Limb (tissue), 2 donors: ENCODE results near the gene PSME3IP1.

Experiments used
- DNase-seq, 2 donors: peaks; one replicate each; pipeline ENCODE4 v3.0.0-alpha.2; 2016; ENCODE audit errors: extremely low spot score in 2 of 2

PSME3IP1 gene

DNA sequence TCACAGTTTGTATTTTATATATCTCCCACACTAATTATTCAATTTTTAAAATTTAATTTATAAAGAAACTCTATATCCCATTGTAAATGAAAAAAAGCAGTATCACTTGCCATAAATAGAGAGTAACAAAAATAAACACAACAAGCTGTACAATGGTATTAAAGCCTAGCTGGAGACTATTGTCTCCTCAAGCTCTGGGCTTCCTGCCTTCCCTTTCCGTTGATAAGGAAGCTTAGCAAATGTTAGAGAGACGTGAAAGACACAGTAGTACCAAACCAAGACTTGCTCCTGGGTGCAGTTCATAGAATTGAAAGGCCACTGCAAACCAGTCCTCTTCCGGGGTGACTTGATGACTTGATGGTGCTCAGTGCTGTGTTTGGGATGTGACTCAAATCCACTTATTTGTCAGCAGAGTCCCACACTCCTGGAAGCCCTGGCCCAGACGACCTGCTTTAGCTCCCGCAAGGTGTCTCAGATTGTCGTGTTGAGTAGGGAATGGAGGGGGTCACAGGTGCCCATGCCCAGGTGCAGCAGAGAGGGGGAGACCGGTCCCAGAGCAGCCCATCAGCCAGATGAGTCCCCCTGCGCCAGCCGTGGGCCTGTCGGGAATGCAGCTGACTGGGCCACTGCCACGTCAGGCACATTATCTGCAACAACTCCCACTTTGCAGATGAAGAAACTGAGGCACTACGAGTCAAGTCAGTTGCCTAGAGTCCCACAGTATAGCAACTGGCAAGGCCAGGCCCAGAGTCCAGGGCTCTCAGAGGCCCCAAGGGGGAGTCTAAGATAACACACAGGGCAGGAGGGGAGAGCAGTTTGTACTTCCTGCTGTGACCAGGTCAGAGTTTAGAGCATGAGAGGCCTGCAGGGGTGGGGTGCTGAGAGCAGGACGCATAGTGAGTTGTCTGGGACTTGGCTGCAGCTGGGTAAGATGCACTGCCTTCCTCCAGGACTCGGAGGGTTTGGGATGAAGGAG lies 40.5 kb downstream of the PSME3IP1 start:
- no peak for DNase-seq

DNA sequence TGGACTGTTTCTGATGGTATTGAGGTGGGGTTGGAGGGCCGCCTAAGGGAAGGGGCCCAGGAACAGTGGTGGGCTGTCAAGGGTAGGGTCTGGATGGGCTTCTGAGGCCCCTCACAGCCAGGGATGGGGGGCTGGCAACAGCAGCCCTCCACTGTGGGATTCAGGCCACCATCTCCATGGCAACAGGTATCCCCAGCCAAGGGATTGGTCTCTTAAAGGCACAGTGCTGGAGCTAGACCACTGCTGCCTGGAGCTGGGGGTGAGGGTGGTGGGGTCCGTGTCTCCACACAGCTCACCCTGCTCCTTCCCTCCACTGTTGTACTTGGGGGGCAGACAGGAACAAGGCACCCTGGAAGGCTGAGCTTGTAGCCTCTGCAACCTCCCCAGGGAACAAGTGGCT lies 41.8 kb downstream of the PSME3IP1 start:
- DNase-seq: no peak

DNA sequence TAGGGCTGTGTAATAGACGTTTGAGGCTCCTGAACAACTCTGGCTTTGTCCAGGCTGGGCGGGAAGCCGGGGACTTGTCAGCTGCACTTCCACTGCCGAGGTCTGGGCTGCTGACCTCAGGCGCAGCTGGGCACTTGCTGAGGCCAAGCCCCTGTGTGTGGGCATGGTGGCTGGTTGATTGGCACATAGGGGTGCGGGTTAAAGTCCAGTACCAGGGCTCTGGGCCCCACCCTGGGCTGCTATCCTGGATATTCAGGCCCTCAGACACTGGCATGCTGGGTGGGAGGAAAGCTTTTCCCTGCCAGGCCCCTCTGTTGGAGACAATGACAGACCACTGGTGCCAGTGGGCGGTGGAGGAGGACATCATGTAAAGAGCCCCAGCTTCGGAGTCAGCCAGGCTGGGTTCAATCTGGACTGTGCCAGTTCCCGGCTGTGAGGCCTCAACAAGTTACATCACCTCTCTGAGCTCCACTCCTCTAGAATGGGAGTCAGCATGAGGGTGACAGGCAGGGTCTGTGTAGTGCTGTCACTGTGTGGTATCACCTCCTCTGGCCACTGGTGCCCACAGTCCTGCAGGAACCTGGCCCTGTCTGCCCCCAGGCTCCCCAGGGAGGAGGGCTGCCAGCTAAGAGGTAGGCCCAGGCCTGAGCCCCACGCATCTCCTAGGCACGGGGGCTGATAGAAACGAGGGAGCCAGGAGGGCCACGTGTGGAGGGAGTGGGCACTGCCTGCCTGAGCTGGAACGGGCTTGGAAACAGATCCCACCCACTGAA lies 42.5 kb downstream of the PSME3IP1 start:
- DNase-seq: no peak

DNA sequence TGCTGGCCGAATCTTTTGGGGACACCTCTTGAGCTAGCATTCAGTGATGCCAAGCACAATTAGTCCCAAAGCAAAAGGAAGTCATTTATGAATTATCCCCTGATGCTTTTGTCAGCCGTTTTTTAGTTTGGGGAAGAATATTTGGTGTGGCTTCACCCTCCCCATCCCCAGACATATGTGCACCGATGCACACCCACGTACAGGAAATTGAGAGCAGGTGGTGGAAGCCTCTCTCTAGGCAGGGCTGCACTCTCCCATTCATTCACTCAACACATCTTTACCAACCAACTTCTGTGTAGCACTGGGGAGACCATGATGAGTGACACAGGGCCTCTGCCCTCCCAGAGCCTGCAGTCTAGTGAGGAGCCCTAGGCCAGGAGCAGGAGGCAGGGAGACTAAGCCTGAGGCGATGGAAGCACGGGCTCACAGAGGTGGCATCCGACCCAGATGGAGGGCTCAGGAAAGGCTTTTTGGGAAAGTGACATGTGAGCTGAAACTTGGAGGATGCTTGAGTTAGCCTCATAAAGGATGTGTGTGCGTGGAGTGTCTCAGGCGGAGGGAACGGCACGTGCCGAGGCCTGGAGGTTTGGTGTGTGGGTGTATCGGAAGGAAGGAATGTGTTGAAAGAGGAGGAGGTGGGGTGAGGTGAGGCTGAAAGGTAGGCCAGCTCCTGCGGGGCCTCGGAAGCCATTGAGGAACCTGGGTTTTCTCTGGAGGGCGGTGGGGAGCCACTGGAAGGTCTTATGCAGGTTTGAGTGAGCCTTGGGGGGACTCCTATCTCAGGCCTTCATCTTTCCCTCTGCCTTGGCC lies 43.8 kb downstream of the PSME3IP1 start:
- DNase-seq: no peak

DNA sequence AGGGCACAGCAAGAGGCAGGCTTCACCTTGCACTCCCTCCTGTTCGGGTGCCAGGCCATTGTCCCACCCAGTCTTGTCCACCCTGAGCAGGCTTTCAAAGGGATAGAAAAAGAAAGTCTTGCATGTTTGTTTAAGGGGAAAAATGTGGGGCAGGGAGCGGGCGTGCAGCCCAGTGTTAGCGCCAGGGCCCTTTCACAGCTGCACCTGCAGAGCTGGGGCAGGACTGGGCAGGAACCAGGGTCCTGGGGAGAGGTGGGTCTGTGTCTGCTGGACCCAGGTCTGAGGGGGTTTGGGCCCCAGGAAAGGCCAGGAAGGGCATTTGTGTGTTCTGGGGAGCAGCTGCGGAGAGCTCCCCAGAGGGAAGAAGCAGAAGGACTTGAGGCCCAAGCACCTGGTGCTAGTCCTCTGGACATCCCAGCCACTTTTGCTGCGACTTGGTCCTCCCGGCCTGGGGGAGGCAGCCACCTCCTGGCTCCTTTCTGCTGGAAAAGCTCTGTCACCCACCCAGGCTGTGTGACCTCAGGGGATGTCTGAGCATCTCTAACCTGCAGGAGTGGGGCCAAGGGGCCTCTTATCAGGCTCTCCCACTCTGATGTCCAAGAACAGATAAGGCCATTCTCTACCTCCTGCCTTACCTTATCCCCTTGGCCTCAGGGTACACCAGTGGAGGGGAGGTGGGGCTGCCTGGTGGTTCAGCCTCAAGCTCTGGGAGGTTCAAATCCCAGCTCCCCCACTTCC lies 44.7 kb downstream of the PSME3IP1 start:
- DNase-seq: no peak

DNA sequence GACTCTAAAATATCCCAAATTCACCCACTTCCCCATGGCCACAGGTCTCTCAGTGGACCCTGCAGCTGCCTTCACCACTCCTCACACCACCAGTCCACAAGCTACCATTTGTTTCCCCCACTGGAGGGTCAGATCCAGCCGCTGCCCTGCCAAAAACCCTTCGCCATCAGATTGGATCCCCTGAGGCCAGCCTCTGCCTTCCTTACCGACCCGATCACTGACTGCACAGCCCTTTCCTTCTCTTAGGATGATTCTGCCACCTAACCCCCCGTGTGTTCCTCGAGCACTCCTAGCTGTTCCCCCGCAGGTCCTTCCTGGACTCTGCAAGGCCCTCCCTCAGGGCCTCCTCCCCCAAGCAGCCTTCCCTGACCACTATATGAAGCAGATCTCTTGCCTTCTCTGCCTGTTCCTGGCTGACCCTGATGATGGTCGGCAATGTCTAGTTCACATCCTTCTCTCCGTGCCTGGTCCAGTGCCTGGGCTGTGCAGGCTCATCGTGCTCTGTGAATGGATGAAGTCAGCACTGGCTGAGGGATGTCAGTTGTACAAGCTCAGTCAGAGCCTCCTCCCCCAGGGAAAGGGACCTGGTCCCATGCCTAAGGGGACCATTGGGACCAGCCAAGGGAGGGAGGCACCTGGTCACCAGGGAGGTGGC lies 47.4 kb downstream of the PSME3IP1 start:
- DNase-seq: no peak

DNA sequence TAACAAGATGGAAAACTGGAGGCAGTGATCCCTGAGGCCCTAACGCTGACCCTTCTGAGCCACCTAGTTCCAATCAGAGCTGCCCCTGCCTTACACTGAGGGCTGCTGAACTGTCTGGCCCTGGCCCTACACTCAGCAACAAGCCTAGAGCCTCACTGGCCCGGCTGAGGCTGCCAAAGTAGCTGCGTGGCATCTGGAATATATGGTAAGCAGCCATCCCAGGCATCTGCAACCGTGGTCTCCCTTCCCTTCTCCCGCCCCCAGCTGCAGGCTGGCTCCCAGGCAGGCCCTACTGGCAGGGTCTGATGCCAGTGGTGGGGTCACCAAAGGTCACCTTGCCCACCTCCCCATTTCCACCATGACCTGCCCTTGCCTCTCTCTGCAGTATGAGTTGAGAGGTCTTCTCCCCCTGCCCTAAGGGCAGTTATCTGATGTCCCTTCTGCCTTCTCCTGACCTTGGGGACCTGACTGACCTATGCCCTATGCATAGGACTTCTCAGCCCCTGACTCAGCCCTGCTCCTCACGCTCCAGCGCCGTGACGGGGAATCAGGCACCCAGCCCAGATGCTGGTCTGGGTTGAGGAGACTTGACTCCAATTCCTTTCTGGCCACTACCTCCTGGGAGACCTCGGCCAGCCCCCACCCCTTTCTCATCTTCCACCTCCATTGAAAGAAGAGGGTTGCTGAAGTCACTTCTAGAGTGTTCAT lies 48.1 kb downstream of the PSME3IP1 start:
- no peak for DNase-seq

DNA sequence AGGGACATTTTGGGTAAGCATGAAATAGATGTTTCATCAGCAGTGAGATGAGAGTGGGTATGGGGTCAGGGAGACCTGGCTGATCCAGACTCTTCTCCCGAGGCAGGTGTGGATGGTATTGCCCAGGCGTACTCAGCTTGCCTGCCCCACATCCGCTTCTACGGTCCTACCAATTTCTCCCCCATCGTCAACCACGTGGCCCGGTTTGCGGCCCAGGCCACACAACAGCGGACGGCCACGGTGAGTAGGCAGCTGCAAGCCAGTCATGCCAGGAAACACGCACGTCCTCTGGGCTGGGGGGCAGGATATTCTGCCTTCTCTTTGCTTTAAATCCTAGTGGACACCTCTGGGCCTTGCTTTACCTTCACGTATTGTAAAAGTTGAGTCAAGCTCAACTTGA lies 48.8 kb downstream of the PSME3IP1 start:
- no peak for DNase-seq

DNA sequence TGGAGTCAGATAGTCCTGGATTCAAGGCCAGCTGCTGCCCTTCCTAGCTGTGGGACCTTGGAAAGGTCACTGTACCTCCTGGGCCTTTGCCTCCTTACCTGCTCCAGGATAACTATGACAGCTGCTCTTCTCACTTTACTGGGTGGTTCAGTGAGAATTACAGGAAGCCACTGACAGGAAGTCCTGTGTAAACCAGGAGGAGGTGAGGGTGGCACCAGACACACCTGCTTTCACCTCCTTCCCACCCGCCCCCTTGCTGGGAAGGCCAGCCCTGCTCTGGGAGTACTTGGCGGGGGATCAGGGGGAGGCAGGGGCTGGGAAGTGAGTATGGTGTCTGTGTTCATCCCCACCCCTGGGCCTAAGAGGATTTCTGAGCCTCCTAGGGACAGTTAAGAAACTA lies 50.9 kb downstream of the PSME3IP1 start:
- DNase-seq: no peak

DNA sequence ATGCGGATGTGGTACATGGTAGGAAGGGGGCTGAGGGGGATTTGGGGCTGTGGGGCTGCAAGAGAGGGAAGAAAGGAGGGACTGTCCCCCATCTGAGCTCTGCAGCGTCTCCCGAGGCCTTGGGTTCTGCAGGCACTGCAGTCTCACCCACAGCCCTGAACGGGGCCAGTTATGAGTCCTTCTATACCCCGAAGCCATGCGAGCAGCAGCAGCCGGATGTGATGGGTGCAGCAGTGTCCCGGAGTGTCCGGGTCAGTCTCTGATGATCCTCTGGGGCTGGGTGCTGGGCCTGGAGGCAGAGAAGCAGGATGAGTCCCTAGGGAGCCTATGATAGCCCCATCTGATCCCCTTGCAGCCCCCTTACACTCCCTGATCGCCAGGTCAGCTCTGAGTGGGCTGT lies 52.0 kb downstream of the PSME3IP1 start:
- no peak for DNase-seq

DNA sequence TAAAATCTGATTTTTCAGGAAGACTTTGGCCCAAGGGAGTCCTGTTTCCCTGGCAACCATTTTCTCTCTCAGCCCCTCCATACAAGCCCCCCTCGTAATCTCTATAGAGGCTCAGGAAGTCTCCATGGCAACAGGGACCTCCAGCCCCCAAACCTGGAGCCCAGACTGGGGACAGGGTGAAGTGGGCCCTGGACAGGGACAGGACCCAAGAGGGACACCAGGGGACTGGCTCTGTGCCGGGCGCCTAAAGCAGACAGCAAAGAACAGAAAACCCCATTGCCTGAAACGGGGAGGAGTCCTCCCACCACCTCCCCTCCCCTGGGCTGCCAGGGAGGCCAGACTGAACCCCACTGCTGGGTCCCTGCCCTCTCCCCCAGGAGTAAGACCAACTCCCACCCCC lies 52.8 kb downstream of the PSME3IP1 start:
- DNase-seq: no peak

DNA sequence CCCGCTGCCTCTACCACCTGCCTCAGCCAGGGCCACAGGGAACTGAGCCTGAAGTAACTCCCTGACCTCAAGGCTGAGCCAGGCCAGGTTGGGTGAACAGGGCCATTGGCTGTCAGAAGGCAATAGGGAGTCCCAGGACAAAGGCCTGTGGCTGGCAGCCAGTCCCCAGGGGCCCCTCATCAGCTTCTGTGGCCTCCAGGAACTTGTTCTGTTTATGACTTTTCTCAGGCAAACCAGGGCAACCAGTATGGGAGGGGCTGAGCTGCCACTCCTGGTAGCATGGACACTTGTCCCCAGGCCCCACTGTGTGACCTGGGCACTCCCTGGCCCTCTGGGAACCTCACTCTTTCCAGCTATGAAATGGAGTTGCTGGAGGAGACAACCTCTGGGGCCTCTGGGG lies 53.4 kb downstream of the PSME3IP1 start:
- DNase-seq: no peak

DNA sequence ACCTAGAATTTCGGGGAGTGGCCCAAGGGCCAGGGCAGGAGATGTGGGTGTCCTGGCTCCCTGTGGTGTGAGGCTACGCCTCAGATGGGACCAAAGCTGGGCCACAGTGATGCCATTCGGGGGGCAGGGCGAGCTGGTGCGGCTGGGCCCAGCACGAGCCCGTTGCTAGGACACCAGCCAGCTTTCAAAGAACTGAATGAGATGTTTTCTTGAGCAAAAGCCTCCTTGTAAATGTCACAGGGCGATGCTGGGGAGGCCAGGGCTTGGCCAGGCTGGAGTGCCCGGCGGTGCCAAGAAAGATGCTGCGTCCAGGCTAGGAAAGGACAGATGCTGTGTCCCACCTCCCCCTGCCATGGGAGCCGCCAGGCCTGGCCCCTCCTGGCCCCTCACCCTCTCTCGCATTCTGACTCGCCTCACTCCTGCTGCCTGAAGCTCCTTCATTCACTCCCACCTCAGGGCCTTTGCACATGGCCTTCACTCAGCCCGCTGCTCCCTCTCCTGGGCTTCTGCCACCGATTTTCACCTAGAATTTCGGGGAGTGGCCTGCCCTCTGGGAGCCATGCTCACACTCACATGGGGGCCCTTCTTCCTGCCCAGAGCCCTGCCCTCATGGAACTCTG lies 54.4 kb downstream of the PSME3IP1 start:
- no peak for DNase-seq

DNA sequence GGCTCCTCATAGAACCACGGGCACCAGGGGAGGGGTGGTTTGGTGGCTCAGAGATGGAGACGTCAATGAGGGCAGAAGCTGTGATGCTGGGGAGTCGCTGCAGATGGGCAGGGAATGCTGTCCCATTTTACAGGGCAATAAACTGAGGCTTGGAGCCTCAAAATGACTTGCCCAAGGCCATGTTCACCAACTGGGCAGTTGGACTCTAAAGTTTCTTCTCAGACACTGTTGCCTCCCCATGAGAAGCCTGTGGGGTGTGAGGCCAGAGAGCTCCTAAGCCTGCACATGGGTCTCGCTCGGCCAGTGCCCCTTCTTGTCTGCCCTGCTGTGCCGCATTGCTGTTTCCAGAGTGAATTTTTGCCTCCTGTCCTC lies 54.9 kb downstream of the PSME3IP1 start:
- DNase-seq: no peak

DNA sequence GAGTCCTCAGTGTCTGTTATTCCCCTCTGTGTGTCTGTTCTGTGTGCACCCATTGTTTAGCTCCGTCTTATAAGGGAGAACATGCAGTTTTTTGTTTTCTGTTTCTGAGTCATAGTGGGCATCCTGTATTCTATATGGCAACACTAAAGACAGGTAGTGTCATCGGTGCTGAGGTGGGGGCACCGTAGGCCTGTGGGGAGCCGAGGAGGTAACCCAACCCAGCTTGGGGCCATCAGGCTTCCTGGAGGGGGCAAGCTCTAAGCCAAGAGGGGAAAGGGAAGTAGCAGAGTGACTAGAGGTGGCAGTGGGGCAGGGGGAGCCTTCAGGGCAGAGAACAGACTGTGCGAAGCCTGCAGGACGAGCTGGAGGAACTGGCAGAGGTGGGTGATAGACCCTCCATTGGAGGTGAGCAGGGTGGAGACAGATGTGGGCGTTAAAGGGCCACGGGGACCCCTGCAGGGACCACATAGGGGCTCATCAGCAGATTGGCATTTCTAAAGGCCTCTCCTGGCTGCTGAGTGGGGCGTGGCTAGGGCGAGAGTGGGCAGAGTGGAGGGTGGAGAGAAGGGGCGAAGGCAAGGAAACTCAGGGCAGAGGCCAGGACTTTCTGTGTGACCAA lies 57.0 kb downstream of the PSME3IP1 start:
- DNase-seq: no peak

DNA sequence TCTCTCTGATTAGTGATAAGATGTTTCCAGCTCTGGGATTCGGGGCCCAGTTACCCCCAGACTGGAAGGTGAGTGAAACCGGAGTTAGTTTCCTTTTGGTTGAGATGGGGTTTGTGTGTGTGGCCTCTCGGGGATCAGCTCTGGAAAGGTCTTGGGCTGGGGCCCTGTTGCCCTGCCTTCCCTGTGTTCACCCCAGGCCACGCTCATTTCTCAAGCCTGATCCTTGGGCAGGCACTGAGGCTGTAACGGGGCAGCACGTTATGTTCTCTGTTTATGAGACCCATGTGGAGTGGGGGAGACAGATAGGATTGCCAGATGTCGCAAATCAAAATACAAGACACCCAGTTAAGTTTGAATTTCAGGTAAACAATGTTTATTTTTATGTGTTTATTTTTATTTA lies 58.0 kb downstream of the PSME3IP1 start:
- DNase-seq: no peak

DNA sequence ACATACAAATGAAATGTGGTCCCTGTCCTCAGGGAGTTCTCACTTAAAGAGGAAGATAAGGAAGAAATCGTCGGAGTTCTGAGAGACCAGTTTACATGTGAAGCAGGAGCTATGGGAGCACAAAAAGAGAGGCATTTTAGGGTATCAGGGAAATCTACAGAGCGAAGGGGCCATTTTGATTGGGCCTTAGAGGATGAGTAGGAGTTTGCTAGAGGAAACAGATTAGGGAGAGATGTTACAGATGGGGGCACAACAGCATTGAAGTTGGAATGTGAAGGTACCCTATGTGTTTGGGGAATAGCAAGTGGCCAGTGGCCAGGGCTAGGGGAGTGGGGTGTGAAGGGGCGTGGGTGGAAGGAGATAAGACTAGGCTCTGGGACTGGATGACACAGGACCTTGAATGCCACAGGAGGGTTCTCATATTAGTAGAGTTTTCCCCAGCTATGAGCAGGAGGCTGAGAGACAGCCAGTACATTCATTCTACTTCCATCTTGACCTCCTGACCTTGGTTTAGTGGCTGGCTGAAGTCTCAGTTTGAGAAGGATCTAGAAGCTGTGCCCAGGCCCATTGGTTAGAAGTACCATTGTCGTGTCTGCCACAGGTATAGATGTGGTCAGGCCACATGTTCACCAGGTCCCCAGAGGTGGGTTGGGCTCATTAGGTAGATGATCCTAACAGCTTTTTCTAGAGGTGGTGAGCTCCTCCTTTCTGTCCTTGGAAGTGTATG lies 58.6 kb downstream of the PSME3IP1 start:
- no peak for DNase-seq

DNA sequence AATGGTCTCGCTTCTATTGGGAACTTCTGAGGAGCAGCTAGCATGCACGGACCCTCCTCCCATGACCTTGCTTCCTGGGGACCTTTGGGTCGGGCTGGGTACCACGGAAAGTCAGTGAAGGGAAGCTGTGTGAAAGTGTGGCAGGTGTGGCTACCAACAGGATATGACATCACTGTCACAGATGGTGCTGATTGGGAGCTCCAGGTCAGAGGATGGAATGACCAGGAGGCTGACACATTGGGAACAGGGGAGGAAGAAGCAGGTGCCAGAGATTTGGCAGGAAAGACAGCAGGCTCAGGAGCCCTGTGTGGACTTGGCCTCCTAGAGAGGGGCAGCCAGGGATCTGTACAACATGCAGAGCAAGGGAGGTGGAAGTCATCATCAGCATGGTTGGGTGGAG lies 59.4 kb downstream of the PSME3IP1 start:
- no peak for DNase-seq
